C4-2B (cell line): ENCODE data around the gene TSHZ3.

ENCODE experiments used
- CTCF ChIP-seq: fragments of 450-650 bp; conservative IDR thresholded peaks from 2 replicates; pipeline ENCODE4 v1.5.1; 2017; ENCODE audit warnings: mild to moderate bottlenecking
- ZFX ChIP-seq: fragments of 450-650 bp; IDR thresholded peaks from 2 replicates; pipeline ENCODE4 v1.6.1; 2017

- TF ChIP-seq CTCF (no peak), ZFX (no peak)
Measured at GRCh38 chr19:31280287-31281006, 68.8 kb downstream of the TSHZ3 start.
